Nucleus accumbens (tissue), 56 donors: ENCODE data around the gene CD79B.
A peak's percentile ranks its signal among the peaks of the same experiment; 100 is the strongest.
"Not testable (repeated sequence)": the region's sequence is repeated elsewhere in the genome, so short reads cannot be mapped to it uniquely, and the experiment has no call there.

ENCODE experiments used
- DNase-seq, 56 donors: peaks; one replicate each; lab custom pipeline; 2025; lab: John Stamatoyannopoulos, UW

Gene CD79B

GRCh38 chr17:63882626-63883126, 49.5 kb downstream of the CD79B start:
- not testable (repeated sequence) for DNase-seq

GRCh38 chr17:63881935-63882601, 50.1 kb downstream of the CD79B start, which contains the start of gene GH2:
Gene GH2, minus strand, starts transcription at chr17:63881944. Its CDS starts 143 bp downstream, at chr17:63881801.
- DNase-seq: peak in 6 of 56 donors; percentile 0 to 33 (median 7)

- not testable (repeated sequence) for DNase-seq
Observed at GRCh38 chr17:63881337-63881736, 50.8 kb downstream of the CD79B start.

GRCh38 chr17:63880706-63881105, 51.4 kb downstream of the CD79B start:
- no peak for DNase-seq
